ENCODE results near the gene MPDZ. TPM values are rescaled to one million over a fixed set of nuclear protein-coding genes. Genes with fewer than 3 reads are reported as not detected.

MPDZ gene
- total RNA-seq, 1 donor, result 41.0 TPM

DNA sequence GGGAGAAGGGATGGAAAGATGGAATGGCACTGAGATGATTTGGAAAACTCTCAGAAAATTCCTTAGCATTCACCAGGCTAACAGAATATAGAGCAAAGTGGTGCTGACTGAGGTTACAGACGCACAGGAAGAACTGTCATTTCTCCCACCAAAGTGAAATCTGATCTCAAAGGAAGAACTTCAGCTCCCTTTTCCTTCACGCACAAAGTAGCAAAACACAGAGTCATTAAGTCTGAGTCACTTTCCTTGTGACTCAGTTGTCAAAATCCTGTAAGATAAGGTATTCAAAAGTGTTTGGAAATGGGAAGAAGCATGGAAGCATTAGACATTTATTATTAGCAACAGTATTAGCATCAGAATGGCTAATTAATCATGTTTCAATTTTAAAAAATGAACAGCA is 11.7 kb downstream of the MPDZ start:
- DNase-seq (ENCODE audit: low read depth), result peak; percentile 93
- no peak overlapping the region for H3K4me3 ChIP-seq (ENCODE audit: low read depth, low read length)
- TF ChIP-seq, protein P1, sequence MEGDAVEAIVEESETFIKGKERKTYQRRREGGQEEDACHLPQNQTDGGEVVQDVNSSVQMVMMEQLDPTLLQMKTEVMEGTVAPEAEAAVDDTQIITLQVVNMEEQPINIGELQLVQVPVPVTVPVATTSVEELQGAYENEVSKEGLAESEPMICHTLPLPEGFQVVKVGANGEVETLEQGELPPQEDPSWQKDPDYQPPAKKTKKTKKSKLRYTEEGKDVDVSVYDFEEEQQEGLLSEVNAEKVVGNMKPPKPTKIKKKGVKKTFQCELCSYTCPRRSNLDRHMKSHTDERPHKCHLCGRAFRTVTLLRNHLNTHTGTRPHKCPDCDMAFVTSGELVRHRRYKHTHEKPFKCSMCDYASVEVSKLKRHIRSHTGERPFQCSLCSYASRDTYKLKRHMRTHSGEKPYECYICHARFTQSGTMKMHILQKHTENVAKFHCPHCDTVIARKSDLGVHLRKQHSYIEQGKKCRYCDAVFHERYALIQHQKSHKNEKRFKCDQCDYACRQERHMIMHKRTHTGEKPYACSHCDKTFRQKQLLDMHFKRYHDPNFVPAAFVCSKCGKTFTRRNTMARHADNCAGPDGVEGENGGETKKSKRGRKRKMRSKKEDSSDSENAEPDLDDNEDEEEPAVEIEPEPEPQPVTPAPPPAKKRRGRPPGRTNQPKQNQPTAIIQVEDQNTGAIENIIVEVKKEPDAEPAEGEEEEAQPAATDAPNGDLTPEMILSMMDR (IDR thresholded peaks at IDR 0.05; ENCODE audit: insufficient read depth, low read length), result no peak

DNA sequence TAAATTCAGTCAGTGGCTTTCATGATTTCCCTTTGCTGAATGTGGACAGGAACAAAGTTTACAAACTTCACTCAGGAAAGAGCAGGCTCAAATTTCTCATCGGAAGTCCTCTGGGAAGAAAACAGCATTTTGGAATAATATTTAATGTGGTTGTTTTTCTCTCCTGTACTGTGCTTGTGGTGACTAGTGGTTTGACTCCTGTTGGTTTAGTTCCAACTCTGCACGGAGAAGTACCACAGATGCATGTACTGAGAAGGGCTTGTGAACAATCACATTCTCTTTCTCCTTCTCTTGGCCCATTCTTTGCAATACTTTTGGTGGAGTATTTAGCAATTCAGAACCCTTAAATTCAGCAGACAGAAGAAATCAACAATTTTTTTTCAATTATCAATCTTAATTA is 13.3 kb downstream of the MPDZ start:
- TF ChIP-seq, protein P1 (IDR thresholded peaks at IDR 0.05; ENCODE audit: insufficient read depth, low read length), result no peak
- no peak overlapping the region for H3K4me3 ChIP-seq (ENCODE audit: low read depth, low read length)
- peak; percentile 85 for DNase-seq (ENCODE audit: low read depth)

DNA sequence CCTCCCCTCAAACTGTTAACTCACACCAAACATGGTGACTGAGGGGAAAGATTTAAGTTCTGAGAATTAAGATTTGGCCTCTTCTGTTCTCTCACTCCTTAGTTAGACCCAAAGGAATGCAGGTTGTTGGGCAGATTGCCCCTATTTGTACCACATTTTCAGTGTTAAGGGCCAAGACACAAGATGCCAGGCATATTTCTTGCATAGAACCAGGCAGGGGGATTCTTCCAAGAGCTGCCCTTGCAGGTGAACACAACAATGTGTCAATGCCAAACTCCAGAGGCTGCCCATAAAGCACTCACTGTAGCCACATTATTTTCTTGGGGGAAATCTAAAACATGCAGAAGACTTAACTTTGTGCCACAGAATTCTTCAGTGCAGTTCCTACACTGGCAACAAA is 14.7 kb downstream of the MPDZ start:
- no peak overlapping the region for H3K4me3 ChIP-seq (ENCODE audit: low read depth, low read length)
- TF ChIP-seq, protein P1 (IDR thresholded peaks at IDR 0.05; ENCODE audit: insufficient read depth, low read length), result no peak
- DNase-seq (ENCODE audit: low read depth), result peak; percentile 62

DNA sequence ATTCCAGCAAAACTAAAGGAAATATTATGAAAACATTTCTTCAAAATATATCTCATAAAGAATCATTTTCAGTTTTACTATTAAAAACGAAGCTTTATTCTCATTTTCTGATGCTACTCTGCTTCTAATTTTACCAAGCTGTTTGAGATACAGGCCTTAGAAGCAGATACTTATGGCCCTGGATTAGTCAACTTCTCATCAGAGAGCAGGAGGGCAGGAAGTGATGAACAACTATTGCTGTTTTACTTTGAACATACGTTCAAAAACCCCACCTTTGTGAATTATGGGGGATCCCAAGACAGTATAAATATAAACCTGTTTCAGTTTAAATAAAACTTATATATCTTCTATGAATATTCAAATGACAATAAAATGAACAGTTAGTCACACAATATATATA is 16.0 kb downstream of the MPDZ start:
- TF ChIP-seq, protein P1 (IDR thresholded peaks at IDR 0.05; ENCODE audit: insufficient read depth, low read length), result no peak
- H3K4me3 ChIP-seq (ENCODE audit: low read depth, low read length), result no peak overlapping the region
- no peak for DNase-seq (ENCODE audit: low read depth)

DNA sequence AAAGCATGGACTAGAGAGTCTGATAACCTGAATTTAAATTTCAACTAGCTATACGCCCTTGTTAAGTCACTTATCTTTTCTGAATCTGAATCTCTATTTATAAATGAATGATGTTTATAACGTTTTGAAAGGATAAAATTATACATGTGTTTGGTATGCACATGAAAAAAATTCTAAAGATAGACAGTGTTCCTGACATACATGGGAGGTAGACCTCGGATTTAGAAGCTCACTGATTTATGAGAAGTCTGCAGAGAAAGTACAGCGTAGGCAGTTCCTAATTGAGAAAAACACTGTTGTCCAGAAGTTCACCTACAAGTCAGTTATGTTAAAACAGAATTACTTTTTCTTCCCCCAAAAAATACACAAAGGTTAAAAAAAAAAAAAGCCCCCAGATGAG is 26.6 kb downstream of the MPDZ start:
- H3K4me3 ChIP-seq (ENCODE audit: low read depth, low read length), result no peak overlapping the region
- TF ChIP-seq, protein P1 (IDR thresholded peaks at IDR 0.05; ENCODE audit: insufficient read depth, low read length), result no peak
- no peak for DNase-seq (ENCODE audit: low read depth)

DNA sequence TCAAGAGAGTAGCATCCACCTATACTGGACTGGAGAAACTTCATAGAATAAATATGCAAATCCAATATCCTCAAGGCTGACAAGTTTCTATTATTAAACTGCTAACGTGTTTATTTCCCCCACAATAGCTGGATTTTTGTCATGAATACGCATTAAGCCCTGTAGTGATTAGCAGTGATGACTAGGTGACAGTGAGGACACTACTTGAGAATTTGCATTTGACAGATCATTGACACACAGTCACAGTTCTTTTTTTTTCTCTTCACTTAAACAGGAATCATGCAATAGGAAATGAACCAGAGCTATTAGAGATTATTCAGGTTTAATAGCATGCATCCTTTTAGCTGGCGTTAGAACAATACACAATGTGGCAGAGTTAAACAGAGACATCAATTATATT is 35.3 kb downstream of the MPDZ start:
- no peak overlapping the region for H3K4me3 ChIP-seq (ENCODE audit: low read depth, low read length)
- DNase-seq (ENCODE audit: low read depth), result no peak
- TF ChIP-seq, protein P1 (IDR thresholded peaks at IDR 0.05; ENCODE audit: insufficient read depth, low read length), result no peak

DNA sequence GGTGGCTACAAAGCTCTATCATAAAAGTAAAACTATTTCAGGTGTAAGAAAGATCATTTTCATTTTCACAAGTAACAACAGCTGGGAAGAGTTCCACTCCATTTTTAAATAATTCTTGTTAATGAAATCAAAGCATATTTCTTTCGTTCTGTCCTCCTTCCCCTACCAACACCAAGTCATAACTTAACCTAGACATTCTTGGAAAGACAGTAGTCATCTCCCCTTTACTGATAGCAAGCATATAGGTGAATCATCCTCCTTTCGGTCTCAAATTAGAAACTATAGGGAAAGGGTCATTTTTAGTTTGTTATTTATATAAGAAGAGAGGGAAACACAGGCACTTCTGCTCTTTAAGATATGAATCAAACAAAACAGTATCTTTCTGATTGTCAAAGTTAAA is 38.2 kb downstream of the MPDZ start:
- no peak overlapping the region for H3K4me3 ChIP-seq (ENCODE audit: low read depth, low read length)
- DNase-seq (ENCODE audit: low read depth), result no peak
- TF ChIP-seq, protein P1 (IDR thresholded peaks at IDR 0.05; ENCODE audit: insufficient read depth, low read length), result no peak
